ENCODE results near the gene WRAP73. TPM values are rescaled to one million over a fixed set of nuclear protein-coding genes. Genes with fewer than 3 reads are reported as not detected.

Gene WRAP73
- total RNA-seq, 1 donor from 2014 or later = 18.3 TPM

DNA sequence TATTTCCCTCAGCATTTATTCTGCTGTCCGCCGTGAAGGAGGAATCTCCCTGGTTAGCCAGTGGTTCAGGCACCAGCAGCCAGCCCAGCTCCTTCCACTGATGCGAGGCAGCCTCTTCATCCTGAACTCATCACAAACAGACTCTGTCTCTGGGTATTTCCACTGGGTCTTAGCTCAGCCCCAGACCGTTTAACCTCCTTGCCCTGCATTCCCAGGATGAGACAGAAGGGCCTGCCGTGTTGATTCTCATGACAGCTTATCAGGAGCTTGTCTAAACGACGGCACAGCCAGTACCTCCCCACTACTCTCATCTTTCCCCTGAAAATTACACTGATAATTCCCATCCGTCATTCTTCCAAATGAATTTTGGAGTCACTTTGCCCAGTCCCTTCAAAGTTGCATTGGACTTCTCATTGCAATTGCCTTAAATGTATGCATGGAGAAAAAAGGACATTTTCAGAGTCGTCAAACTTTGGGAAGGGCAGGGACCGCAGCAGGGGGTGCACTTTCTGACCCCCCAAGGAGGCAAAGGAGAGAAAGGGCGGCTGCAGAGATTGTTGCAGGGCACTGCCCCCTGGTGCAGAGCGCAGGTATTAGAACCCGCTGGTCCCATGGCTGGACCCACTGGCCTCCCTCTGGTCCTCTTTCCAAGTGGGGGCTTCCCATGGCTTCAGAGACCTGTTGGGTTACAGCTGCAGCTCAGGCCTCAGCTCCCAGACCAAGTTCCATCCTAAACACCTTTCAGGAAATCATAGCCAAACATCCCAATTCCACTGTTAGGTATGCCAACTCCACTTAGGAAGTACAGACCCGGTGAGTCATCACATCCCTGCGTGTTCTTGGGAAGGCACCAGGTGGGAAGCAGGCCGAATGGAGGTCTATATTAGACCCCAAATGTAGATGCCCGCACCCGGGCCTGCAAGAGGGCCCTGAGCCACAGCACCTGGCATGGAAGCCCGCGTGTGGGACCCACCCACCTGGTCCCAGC lies 34.9 kb downstream of the WRAP73 start:
- DNase-seq (ENCODE audit: low spot score) = no peak

DNA sequence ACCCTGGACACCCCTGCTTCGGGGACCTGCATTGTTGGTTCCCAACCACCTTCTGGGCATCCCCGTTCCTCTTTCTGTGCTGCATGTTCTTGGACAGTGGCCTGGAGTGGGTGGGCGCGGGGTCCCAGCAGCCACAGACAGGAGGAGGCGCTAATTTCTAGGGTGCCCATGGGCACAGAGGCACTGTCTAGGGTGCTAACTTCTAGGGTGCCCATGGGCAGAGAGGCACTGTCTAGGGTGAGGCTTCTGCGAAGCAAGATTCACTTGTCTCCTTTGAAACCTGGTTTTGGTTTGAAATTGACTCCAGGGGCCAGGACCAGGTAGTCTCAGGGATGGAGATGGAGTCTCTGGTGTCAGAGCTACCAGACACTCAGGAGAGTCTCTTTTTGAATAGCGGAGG lies 37.8 kb downstream of the WRAP73 start:
- no peak for DNase-seq (ENCODE audit: low spot score)

DNA sequence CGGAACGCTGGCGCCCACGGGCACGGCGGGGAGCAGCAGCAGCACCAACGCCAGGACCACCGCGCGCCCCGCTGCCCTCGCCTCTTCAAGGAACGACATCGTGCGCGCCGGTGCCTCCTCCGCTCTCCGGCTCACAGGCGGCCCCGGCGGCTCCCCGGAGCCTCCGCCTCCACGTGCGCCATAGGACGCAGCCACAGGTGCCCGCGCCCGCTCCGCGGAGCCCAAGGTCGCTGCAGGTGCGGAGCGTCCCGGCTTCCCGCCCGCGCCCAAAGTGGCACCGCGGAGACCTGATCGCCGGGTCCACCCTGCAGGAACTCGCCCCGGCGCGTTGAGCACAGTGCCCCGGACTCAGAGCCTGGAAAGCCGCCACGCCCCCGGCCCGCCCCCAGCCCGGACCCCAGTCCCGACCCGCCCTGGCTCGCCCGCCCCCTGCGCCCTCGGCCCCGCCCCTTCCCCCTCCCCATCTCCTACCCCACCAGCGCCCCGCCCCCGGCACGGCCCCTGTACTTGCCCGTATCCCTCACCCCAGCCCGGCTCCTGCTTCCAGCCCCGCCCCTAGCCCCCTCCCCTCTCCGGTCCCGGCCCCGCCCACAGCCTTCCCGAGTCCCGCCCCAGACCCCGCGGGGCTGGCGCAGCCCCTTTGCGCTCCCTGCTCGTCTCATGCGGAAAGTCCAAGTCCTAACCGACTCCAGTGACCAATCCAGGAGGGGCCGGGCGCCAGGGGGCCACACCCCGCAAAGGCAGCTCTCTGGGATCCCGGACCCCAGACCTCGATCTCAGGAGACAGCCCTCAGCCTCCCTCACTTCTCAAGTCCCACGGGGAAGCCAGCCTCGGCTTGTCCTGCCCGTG lies 38.5 kb downstream of the WRAP73 start, which contains the start of gene MEGF6:
Gene MEGF6 (minus strand): TSS at position 339 of the 850 bp plus-strand sequence. CDS start 240 bp downstream, at position 99.
- no peak for DNase-seq (ENCODE audit: low spot score)

DNA sequence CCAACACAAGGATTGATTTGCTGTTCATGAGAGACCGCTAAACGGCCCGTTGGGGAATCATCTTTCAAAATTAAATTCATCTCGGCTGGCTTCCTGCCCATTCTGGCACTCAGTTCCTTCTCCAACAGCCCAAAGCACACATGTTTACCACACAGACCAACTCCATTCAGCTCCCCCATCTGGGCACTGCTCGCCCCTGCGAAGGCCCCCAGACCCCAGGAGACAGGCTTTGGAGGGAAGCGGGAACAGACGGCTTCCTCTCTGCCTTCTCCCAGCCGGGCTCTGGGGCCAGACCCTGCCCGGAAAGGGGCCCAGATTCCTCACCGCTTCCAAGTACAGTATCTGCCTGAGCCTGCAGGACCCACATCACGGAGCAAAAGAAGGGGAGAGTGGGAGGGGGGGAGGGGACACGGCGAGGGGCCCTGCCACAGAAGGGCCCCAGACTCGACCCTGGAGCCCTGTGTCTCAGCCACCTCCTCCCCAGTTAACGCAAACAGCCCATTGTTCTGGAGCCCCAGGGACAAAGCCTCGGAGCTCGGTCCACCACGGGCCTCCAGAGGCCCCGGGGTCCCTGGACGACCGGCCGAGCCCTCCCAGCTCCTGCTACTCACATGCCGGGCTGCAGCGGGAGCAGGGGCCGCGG lies 39.3 kb downstream of the WRAP73 start:
- no peak for DNase-seq (ENCODE audit: low spot score)

DNA sequence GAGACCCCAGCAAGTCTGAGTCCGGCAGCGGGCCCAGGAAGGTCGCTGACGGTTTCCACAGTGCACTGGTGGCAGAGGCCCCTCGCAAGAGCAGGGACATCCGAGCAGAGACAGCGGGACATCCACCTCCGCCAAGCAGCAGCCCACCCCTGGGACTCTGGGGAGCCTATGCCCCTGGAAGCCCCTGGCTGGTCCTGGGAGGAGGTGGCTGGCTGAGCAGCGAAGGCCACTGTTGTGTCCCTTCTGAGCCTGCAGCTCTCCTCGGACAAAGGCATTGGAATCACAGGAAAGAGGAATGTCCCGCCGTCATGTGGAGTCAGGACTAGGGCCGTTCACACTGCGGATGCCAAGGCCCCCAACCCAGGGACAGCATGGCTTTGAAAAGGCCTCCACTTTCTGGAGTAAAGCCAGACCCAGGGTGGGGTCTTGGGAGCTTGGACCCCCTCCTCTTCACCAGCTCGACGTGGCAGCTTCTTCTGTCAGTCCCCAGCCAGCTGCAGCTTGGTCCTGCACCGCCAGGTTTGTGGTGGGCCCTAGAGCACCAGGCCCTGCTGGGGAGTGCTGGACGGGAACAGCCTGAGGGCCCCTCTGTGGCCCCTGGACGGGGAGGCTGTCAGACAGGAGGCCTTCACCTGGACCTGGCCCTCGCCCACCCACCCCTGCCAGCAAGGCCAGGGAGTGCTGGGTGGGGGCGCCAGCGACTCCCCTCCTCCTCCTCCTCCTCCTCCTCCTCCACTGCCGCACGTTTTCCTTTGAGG lies 40.0 kb downstream of the WRAP73 start:
- no peak for DNase-seq (ENCODE audit: low spot score)

DNA sequence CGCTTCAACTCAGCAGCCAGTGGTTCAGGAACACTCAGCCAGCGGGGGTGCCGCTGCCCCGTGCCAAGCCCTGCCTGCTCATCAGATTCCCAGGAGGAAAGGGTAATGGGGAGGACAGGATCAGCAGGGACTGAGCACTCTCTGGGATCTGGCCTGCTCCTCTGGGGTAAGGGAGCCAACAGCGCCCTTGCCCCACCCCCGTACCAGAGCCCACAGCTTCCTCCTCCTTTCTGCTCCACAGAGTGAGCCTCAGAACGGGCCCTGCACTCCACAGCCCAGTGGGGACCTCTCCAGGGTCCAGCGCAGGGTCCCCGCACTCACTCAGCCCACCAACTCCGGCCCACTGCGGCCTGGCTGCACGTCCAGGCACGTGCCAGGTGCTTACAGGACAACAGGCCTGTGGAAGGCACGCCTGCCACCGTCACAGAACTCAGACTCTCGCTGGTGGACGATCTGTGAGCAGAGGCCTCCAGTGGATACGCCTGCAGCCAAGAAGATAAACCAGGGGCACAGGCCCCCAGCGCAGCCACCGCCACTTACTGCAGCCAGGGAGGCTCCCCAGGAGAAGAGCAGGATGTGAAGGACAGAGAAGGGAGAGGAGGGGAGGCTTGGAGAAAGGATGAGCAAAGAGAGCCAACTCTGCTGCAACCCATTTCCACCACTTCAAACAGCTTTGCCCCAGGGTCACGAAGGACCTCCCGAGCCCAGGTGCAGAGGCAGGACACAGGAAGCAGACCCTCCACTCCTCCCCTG lies 40.7 kb downstream of the WRAP73 start:
- DNase-seq (ENCODE audit: low spot score) = no peak

DNA sequence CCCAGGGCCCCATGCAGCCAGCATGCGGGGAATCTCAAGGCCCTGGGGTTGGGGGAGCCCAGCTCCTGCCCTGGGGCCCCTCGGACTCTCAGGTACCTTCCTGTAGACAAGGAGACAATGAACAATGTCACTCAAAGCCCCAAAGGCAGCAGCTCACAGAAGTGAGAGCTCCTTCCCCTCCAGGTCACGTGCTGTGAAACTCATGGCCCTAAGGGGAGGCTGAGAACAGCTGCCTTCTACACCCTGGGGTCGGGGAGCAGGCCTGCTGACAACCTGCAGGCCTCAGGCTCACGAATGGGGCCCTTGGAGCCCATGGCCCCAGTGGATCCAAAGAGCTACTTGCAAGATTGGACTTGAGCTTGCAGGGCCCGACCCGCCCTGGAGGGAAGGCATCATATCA lies 41.7 kb downstream of the WRAP73 start:
- no peak for DNase-seq (ENCODE audit: low spot score)

DNA sequence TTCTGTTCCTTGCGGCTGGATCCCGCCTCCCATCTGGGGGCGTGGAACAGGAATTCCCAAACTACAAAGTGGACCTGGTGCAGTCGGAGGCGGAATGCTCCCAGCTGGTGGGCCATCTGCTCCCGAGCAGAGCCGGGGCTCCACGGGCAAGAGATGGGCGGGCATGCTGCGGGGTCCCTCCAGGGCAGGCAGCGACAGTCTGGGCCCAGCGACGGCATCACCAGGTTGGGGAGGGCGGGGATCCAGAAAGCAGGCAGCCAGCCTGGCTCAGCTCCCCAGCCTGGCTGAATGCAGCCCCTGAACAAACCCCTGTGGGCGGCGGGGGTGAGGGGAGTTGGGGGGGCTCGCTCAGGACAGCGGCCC lies 42.2 kb downstream of the WRAP73 start:
- no peak for DNase-seq (ENCODE audit: low spot score)

DNA sequence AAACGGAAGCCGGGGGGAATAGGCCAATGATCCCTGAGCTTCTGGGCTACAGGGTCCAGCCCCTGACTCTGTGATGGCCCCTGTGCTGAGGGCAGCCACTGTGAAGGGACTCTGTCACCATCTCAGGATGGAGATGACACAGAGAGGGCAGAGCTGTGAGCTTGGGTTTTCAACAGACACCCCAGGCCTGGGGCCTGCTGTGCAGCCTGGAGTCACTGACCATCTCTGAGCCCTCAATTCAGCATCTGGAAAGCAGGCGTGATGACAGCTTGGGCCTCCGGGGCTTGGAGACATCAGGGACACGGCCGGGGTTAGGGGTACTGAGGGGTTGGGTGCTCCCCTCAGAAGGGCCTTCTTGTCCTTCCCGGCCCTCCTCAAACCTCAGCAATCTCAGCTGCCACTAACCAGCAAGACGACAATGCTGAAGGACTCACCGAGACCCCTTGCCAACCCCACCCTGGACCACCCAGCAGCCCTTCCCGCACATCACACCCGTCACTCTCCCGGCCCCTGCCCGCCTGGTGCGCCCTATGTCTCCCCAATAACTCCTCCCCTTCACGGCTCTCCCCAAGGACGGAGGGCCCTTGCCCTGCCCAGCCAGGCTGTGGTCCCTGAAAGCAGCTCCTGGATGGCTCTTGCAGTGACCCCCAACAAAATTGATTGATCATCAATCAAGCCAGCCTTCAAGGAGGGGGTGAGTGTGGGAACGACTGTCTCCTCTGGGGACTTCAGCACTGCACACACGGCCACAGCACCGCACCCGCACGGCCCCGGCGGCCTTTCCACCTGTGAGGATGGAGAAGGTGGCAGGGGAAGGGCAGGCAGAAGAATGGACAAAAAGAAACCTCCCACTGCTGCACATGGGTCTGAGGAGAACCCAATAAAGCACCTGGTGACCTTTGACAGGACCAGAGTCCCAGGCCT lies 42.9 kb downstream of the WRAP73 start:
- DNase-seq (ENCODE audit: low spot score) = no peak

DNA sequence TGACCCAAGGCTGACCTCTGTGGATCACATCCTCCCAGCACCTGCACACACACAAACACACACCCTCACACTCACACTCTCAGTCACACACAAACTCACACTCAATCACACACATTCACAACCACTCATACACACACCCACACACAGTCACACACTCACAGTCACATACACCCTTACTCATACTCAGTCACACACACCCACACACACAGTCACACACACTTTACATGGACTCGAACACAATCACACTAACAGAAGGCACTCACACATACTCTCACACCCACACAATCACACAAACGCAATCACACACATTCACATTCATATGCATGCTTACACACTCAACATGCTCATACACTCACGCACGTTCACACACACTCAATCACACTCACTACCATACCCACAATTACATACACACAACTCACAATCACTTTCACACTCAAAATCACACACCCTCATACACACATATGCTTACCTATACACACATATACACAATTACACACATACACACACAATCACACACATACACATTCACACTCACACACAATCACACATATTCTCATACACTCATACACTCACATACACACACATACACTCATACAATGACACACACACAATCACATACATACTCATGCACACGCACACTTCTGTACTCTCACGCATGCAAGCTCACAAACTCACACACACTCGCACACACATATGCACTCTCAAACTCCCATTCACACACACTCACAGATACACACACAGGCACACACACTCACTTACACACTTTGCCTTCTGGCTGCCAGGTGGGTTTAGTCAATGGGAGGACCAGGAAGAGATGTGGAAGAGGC lies 44.7 kb downstream of the WRAP73 start:
- no peak for DNase-seq (ENCODE audit: low spot score)

DNA sequence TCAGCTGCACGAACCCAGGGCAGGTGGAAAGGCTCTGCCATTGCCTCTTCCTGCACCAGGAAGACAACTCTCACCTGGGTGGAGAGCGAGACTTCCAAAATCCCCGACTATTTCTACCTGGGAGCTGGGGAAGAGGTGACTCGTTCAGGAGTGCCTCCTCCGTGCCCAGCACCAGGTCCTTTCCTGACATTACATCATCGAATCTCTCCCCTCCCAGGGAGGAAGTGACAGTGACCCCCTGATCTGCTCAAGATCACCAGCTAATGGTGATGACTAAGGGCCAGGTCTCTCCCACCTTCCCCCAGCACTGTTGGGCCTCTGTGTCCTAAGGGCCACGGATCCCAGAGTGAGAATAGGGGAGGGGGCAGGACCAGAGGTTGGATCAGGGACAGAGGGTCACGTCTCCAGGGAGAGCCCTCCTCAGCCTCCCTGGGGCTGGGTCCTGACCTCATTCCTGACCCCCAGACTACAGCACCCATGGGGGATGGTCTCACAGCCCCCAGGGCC lies 45.4 kb downstream of the WRAP73 start:
- no peak for DNase-seq (ENCODE audit: low spot score)

DNA sequence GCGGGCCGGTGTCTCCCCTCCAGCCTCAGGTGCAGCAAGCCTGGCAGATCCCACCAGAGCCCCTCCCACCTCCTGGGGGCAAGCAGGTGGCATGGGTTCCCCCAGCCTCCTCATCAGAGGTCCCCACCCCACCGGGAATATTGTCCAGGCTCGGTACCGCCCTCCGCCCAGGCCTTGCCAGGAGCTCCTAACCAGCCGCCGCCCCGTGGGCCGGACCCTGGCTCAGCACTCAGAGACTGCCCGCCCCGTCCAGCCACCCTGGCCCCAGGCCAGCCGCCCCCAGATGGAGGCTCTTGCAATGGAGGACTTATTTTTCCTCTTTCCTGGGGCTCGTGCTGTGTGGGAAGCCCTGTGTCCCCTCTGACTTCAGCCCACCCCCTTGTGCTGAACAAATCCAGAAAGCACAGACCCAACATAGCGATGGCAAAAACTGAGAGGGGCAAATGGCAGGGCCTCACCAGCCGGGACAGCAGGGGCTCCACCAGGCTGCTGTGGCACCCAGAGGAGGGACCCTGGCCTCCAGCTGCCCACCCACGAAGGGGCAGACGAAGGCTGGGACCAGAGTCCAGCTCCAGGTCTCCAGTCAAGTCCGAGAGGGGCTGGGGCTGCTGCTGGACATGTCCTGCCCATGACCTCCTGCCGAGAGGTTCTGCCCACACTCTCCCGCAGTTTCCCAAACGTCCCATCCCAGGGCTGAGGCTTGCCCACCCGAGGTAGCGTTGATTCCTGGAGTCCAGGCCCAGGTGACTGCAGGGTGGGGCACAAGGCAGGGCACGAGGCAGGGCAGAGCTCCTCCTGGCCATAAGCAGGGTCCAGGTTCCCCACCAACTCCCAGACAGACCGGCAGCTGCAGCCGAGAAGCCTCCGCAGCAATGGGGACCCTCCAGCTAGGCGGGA lies 46.1 kb downstream of the WRAP73 start:
- no peak for DNase-seq (ENCODE audit: low spot score)

DNA sequence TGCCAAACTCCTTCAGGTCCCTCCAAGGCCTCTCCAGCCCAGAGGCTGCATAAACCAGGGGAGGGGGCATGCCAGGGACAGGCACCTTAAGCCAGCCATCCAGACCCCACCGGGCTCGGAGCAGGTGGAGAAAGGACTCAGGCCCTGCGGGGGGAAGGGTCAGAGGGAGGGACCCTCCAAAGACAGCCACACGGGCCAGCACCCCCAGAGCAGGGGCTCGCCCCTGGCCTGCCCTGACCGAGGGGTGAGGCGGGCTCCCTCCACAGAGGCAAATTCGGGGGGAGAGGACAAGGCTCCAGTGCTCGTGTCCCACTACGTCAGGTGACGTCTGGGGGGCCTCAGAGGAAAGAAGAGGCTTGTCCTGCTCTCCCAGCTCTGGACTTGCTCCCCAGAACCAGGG lies 46.7 kb downstream of the WRAP73 start:
- DNase-seq (ENCODE audit: low spot score) = no peak

DNA sequence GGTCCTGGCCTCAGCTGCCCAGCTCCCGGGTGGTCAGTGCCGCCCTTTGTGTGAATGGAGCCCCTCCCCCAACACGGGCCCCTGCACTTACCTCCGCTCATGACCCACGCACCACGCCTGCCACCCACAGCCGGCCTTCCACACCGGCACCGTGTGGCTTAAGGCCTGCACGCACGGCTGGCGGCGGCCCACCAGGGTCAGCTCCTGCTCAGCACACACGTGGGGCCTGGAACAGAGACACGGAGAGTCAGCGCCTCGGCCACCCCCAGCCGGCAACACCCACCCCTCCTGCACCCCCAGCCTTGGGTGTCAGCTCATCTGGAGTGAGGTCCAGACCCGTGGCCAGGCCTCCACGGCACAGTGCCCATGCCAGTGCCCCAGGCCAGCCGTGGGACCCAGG lies 47.5 kb downstream of the WRAP73 start:
- DNase-seq (ENCODE audit: low spot score) = no peak

DNA sequence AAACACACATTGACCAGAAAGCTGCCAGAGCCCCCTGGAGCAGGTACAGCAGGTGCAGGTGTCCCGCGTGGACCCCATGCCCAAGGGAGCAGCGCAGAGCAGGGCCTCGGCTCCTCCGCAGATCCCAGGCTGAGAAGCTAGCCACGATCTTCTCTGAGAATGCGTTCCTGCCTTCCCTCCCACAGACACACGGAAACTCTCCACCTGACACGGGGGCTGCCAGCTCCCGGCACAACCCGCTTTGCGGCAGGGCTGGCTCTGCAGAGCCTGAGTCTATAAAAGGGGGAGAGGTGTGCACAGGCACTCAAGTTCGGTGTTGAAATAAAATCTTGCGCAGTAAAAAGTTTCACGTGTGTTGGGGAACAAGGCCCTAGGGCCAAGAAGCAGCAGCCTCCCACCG lies 48.2 kb downstream of the WRAP73 start:
- no peak for DNase-seq (ENCODE audit: low spot score)

DNA sequence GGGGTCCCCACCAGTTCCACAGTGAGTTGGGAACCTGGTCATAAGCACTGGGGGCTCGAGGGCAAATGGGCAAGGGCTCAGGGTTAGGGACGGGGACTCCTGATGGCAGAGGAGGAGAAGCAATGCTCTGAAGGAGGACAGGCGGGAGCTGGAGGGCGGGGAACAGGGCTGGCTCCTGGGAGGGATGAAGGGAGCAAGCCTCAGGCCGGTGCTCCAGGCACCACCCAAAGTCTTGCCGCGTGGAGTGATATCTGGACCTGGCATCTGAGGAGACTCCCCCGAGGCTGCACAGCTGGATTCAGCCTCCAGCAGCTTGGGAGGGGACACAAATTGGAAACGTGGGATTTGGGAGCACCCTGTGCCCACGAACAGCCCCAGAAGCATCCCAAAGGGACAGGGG lies 49.5 kb downstream of the WRAP73 start:
- DNase-seq (ENCODE audit: low spot score) = no peak

DNA sequence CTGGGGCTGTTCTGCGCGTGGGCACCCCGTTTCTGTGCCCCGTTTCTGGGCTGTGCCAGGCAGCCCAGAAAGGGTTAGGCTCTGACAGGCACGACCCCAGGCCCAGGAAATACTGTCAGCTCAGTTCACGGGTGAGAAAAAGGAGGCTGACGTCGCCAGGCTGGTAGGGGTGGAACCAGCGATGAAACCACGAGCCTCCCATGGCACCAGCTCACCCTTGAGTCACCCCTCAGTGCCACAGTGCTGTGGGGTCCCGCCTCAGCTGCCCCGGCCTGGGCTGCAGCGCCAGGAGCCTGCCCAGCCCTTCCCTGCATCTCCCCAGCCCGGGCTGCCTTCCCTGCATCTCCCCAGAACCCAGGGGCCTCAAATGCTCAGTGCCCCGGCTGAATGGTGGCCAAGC lies 50.1 kb downstream of the WRAP73 start:
- no peak for DNase-seq (ENCODE audit: low spot score)

All from ureter (tissue), 1 donor.